ELF-1 (cell line): ENCODE data around the gene KCNJ9.
"Not testable (repeated sequence)": the region's sequence is repeated elsewhere in the genome, so short reads cannot be mapped to it uniquely, and the experiment has no call there.

Source experiments
- DNase-seq: peaks from one replicate; pipeline ENCODE4 v3.0.0-alpha.2; 2016; ENCODE audit warnings: low read depth, low spot score

Gene KCNJ9

GRCh38 chr1:160103658-160104408 is 22.5 kb downstream of the KCNJ9 start:
- no peak for DNase-seq

- no peak for DNase-seq
Measured at GRCh38 chr1:160104486-160104885, 23.1 kb downstream of the KCNJ9 start.

- DNase-seq = no peak
Measured at GRCh38 chr1:160105155-160105554, 23.8 kb downstream of the KCNJ9 start.

GRCh38 chr1:160107512-160107911 is 26.2 kb downstream of the KCNJ9 start:
- no peak for DNase-seq

GRCh38 chr1:160108888-160109662 is 27.7 kb downstream of the KCNJ9 start:
- peak; percentile 64 for DNase-seq

- DNase-seq = no peak
Measured at GRCh38 chr1:160109686-160110085, 28.3 kb downstream of the KCNJ9 start.

GRCh38 chr1:160111462-160111861 is 30.1 kb downstream of the KCNJ9 start:
- not testable (repeated sequence) for DNase-seq

GRCh38 chr1:160112357-160112756 is 31.0 kb downstream of the KCNJ9 start:
- no peak for DNase-seq

- peak; percentile 45 for DNase-seq
Measured at GRCh38 chr1:160113407-160113806, 32.1 kb downstream of the KCNJ9 start.

- DNase-seq = peak; percentile 47
Measured at GRCh38 chr1:160114085-160114484, 32.7 kb downstream of the KCNJ9 start.

GRCh38 chr1:160115545-160116282 is 34.4 kb downstream of the KCNJ9 start, which contains the start of gene ATP1A2:
TSS of gene ATP1A2 (plus strand) at chr1:160115759. CDS start at chr1:160115862, 103 bp downstream.
- DNase-seq = peak; percentile 54

- DNase-seq = no peak
Measured at GRCh38 chr1:160116283-160117147, 35.2 kb downstream of the KCNJ9 start.

- no peak for DNase-seq
Measured at GRCh38 chr1:160117300-160117699, 36.0 kb downstream of the KCNJ9 start.

GRCh38 chr1:160117709-160118183 is 36.4 kb downstream of the KCNJ9 start:
- no peak for DNase-seq

GRCh38 chr1:160118928-160119327 is 37.6 kb downstream of the KCNJ9 start:
- no peak for DNase-seq

- DNase-seq = no peak
Measured at GRCh38 chr1:160120797-160121196, 39.5 kb downstream of the KCNJ9 start.

GRCh38 chr1:160121388-160121787 is 40.0 kb downstream of the KCNJ9 start:
- DNase-seq = no peak

- no peak for DNase-seq
Measured at GRCh38 chr1:160122978-160123495, 41.7 kb downstream of the KCNJ9 start.

- DNase-seq = no peak
Measured at GRCh38 chr1:160123726-160124125, 42.4 kb downstream of the KCNJ9 start.

GRCh38 chr1:160124705-160125478 is 43.6 kb downstream of the KCNJ9 start:
- DNase-seq = peak; percentile 44
